DOHH2 (cell line): ENCODE measurements around the gene RETREG2.

Source experiments
- CTCF ChIP-seq: fragments of 200-600 bp; sonication (generic); IDR thresholded peaks from one replicate; pipeline ENCODE4 v1.5.1; 2014; ENCODE audit warnings: antibody characterized with exemption, mild to moderate bottlenecking, low read depth, low read length; ENCODE audit not compliant: poor library complexity, severe bottlenecking
- EZH2phosphoT487 ChIP-seq: fragments of 200-600 bp; sonication (generic); IDR thresholded peaks from 2 replicates; pipeline ENCODE4 v1.6.1; 2017; ENCODE audit warnings: borderline replicate concordance, mild to moderate bottlenecking, antibody characterized with exemption, low read length, moderate library complexity, mixed read lengths

- TF ChIP-seq CTCF (no peak), EZH2phosphoT487 (no peak)
Observed at GRCh38 chr2:219175486-219175885, 2.6 kb upstream of the RETREG2 start.
